ENCODE results near the gene NABP1.

The NABP1 gene

GRCh38 chr2:191650896-191651773 lies 26.8 kb upstream of the NABP1 start:
- no peak for DNase-seq

GRCh38 chr2:191653667-191654391 lies 24.1 kb upstream of the NABP1 start:
- no peak for DNase-seq

- DNase-seq: no peak
Observed at GRCh38 chr2:191656391-191656790, 21.5 kb upstream of the NABP1 start.

GRCh38 chr2:191656792-191657191 lies 21.1 kb upstream of the NABP1 start:
- DNase-seq: no peak

- no peak for DNase-seq
Observed at GRCh38 chr2:191657977-191658376, 20.0 kb upstream of the NABP1 start.

- no peak for DNase-seq
Observed at GRCh38 chr2:191659198-191659597, 18.7 kb upstream of the NABP1 start.

GRCh38 chr2:191660575-191660974 lies 17.4 kb upstream of the NABP1 start:
- DNase-seq: no peak

- no peak for DNase-seq
Observed at GRCh38 chr2:191661097-191661924, 16.6 kb upstream of the NABP1 start.

GRCh38 chr2:191664823-191665677 lies 12.9 kb upstream of the NABP1 start:
- no peak for DNase-seq

GRCh38 chr2:191666226-191666625 lies 11.7 kb upstream of the NABP1 start:
- DNase-seq: no peak

- DNase-seq: no peak
Observed at GRCh38 chr2:191666732-191667131, 11.2 kb upstream of the NABP1 start.

- DNase-seq: no peak
Observed at GRCh38 chr2:191670076-191670475, 7.9 kb upstream of the NABP1 start.

- no peak for DNase-seq
Observed at GRCh38 chr2:191670787-191671186, 7.1 kb upstream of the NABP1 start.

GRCh38 chr2:191675807-191676721 lies 1.9 kb upstream of the NABP1 start:
- peak; percentile 52 to 63 for DNase-seq

GRCh38 chr2:191676790-191677645 lies 918 bp upstream of the NABP1 start:
- peak; percentile 26 to 31 for DNase-seq

GRCh38 chr2:191678437-191679100 lies 633 bp downstream of the NABP1 start:
- DNase-seq: peak; percentile 60 to 69

GRCh38 chr2:191679818-191680600 lies 2.1 kb downstream of the NABP1 start:
- DNase-seq: no peak

GRCh38 chr2:191680639-191681038 lies 2.7 kb downstream of the NABP1 start:
- DNase-seq: no peak

- no peak for DNase-seq
Observed at GRCh38 chr2:191682126-191682525, 4.2 kb downstream of the NABP1 start.

All from activated CD4-positive, alpha-beta T cell treated with anti-CD3 and anti-CD28 coated beads, Interleukin-2, amount 50 U/mL, for 4 hours (primary cell).